GM19328 (cell line): Measurements from ENCODE around the gene PLEKHG7.
"Not testable (repeated sequence)": the region's sequence is repeated elsewhere in the genome, so short reads cannot be mapped to it uniquely, and the experiment has no call there.

Experiments
- ATAC-seq: cut with Tn5 transposase; IDR thresholded peaks from one replicate; pipeline ENCODE4 v1.9.1; 2021; ENCODE audit warnings: mild to moderate bottlenecking, moderate library complexity; ENCODE audit not compliant: unreplicated experiment

Gene PLEKHG7

GRCh38 chr12:92794356-92794755, 91.6 kb downstream of the PLEKHG7 start:
- not testable (repeated sequence) for ATAC-seq

- ATAC-seq, result no peak
These were observed 92.0 kb downstream of the PLEKHG7 start for GRCh38 chr12:92794814-92795213.

GRCh38 chr12:92796650-92797049, 93.9 kb downstream of the PLEKHG7 start:
- ATAC-seq, result no peak

- no peak for ATAC-seq
These were observed 100.1 kb downstream of the PLEKHG7 start for GRCh38 chr12:92802906-92803305.

DNA sequence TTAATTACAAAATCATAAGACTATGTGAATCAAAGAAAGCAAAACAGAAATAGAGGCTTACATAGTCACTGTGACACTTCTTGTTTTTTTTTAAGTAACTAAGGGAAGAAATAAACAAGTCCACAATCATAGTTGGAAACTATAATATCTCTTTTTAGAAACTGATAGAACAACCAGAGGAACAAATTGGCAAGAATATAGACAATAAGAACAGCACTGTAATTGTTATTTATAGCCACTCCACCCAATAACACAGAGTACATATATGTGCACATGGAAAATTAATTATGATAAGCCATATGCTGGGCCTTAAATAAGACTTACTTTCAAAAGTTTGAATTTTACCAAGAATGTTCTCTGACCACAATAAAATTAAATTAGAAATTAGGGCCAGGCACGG, 101.1 kb downstream of the PLEKHG7 start:
- no peak for ATAC-seq

GRCh38 chr12:92810370-92810769, 107.6 kb downstream of the PLEKHG7 start:
- no peak for ATAC-seq

DNA sequence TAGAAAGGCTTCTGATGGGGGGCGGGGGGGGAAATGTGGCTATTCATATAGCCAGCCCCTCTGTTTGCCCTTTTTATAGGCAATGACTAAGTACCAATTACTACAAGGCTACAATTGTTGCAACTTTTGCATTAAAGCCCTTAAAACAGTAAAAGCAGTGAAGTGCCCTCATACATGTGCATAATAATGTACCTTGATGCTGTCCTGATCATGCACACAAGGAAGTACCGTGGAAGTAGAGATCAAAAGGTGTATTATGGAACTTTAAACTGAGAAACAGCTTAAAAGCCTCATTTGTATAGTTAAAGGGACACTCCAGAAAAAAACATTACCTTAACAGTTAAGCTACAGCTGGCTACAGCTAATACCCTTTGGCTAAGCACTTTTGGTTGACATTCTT, 111.8 kb downstream of the PLEKHG7 start:
- ATAC-seq, result no peak

GRCh38 chr12:92821142-92821541, 118.4 kb downstream of the PLEKHG7 start:
- no peak for ATAC-seq
